ENCODE measurements around the gene PALLD.

DNA sequence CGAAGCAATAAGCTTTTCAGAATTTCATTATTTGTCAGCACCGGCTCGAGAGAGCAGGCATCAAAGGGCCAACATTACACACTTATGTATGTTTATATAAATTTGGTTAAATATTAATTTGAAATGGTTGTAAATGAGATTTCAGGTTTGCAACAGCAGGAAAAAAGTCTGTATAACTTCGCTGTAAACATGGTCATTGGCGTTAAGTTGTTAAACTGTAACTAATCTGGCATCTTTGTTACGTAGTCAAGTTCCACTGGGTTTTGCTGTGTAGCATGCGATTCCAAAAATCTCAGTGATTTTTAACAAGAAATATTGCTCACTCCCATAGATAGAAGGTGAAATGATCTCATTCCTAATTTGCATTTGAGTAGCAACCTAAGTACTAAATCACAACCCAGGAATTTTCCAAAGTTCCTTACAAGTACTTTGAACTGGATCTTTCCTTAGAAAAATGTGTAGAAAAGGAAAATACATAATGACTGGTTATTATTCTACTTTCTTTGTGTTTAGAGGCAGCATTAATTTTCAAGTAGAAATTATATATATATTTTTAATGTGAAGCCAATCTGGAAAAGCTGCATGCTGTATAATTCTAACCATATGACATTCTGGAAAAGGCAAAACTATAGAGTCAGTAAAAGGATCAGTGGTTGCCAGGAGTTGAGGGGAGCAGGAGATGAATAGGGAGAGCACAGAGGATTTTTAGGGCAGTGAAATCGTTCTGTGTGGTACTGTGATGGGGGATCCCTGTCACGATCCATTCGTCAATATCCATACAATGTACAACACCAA lies 291.1 kb downstream of the PALLD start:
- TF ChIP-seq, protein P1, sequence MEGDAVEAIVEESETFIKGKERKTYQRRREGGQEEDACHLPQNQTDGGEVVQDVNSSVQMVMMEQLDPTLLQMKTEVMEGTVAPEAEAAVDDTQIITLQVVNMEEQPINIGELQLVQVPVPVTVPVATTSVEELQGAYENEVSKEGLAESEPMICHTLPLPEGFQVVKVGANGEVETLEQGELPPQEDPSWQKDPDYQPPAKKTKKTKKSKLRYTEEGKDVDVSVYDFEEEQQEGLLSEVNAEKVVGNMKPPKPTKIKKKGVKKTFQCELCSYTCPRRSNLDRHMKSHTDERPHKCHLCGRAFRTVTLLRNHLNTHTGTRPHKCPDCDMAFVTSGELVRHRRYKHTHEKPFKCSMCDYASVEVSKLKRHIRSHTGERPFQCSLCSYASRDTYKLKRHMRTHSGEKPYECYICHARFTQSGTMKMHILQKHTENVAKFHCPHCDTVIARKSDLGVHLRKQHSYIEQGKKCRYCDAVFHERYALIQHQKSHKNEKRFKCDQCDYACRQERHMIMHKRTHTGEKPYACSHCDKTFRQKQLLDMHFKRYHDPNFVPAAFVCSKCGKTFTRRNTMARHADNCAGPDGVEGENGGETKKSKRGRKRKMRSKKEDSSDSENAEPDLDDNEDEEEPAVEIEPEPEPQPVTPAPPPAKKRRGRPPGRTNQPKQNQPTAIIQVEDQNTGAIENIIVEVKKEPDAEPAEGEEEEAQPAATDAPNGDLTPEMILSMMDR (IDR thresholded peaks at IDR 0.05; ENCODE audit: poor library complexity, severe bottlenecking): no peak
- TF ChIP-seq SMC3 (conservative IDR thresholded peaks at IDR 0.05; ENCODE audit: poor library complexity): no peak
- no peak for TF ChIP-seq EP300 (conservative IDR thresholded peaks at IDR 0.05; ENCODE audit: poor library complexity, severe bottlenecking)
- no peak for TF ChIP-seq POLR2AphosphoS5 (IDR thresholded peaks at IDR 0.05)
- TF ChIP-seq MXI1 (conservative IDR thresholded peaks at IDR 0.05; ENCODE audit: poor library complexity, severe bottlenecking): no peak
- no peak for TF ChIP-seq TAF1 (IDR thresholded peaks at IDR 0.05; ENCODE audit: low read depth)
- TF ChIP-seq, protein P2, sequence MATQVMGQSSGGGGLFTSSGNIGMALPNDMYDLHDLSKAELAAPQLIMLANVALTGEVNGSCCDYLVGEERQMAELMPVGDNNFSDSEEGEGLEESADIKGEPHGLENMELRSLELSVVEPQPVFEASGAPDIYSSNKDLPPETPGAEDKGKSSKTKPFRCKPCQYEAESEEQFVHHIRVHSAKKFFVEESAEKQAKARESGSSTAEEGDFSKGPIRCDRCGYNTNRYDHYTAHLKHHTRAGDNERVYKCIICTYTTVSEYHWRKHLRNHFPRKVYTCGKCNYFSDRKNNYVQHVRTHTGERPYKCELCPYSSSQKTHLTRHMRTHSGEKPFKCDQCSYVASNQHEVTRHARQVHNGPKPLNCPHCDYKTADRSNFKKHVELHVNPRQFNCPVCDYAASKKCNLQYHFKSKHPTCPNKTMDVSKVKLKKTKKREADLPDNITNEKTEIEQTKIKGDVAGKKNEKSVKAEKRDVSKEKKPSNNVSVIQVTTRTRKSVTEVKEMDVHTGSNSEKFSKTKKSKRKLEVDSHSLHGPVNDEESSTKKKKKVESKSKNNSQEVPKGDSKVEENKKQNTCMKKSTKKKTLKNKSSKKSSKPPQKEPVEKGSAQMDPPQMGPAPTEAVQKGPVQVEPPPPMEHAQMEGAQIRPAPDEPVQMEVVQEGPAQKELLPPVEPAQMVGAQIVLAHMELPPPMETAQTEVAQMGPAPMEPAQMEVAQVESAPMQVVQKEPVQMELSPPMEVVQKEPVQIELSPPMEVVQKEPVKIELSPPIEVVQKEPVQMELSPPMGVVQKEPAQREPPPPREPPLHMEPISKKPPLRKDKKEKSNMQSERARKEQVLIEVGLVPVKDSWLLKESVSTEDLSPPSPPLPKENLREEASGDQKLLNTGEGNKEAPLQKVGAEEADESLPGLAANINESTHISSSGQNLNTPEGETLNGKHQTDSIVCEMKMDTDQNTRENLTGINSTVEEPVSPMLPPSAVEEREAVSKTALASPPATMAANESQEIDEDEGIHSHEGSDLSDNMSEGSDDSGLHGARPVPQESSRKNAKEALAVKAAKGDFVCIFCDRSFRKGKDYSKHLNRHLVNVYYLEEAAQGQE (IDR thresholded peaks at IDR 0.05; ENCODE audit: borderline replicate concordance): no peak
- no peak for TF ChIP-seq EZH2 (IDR thresholded peaks at IDR 0.05; ENCODE audit: borderline replicate concordance, insufficient read depth, low read length, poor library complexity, severe bottlenecking)
- TF ChIP-seq RAD21 (conservative IDR thresholded peaks at IDR 0.05): no peak
